Ovary (tissue), 3 donors: ENCODE measurements around the gene CYP46A1.

Experiments used
- CTCF ChIP-seq, 3 donors: fragments of 450-650 bp in 2 of 3; fragments of 200-600 bp in 1 of 3; IDR thresholded peaks; one replicate each; pipeline versions ENCODE4 v1.5.1 to v1.8.0; 2016 to 2022; ENCODE audit warnings: antibody characterized with exemption in 3 of 3, mild to moderate bottlenecking in 1 of 3
- POLR2A ChIP-seq: fragments of 450-650 bp; IDR thresholded peaks from one replicate; pipeline ENCODE4 v1.6.1; 2017; ENCODE audit warnings: antibody characterized with exemption, mild to moderate bottlenecking, moderate library complexity
- donor health status: DM: no; HTN: no; CAD: no.

- no peak for TF ChIP-seq CTCF (IDR thresholded peaks at IDR 0.05)
- no peak for TF ChIP-seq POLR2A
Observed at GRCh38 chr14:99674064-99674650, 9.9 kb upstream of the CYP46A1 start.
